NCI-H2081 (cell line): ENCODE measurements around the gene TBCD.
A peak's percentile ranks its signal among the peaks of the same experiment; 100 is the strongest.

Source experiments
- DNase-seq, 2 experiments: peaks; one replicate each; lab custom pipeline; 2025; lab: John Stamatoyannopoulos, UW

Gene TBCD

DNA sequence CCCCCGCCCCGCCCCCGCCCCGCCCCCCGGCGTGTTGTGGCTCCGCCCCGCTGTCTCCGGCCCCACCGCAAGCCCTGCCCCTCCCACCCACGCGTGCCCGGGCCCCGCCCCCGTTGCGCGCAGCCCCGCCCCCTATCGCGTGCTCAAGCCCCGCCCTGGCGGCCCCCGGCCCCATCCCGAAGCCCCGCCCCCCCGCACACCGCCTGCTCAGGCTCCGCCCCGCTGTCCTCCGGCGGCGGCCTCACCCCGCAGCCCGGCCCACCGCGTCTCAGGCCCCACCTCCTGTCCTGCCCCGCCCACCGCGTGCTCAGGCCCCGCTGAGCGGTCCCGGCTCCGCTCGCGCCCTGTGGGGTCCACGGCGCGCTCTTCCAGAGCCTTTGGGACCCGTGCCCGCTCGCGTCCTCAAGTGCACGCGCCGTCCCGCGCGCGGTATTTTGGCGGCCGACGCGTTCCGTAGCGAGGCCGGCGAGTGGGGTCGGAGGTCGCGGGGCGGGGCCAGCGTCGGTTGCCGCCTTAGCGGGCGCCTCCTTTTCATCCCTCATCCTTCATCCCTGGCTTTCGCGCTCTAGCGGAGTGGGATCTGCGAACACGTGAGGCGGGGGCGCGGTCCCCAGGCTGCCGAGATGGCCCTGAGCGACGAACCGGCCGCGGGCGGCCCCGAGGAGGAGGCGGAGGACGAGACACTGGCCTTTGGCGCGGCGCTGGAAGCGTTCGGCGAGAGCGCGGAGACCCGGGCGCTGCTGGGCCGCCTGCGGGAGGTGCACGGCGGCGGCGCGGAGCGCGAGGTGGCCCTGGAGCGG is at the start of gene TBCD:
TBCD (plus strand) TSS at position 495 of the 800 bp plus-strand sequence; CDS start at position 624, 129 bp downstream.
- DNase-seq, result peak; percentile 89 to 90

DNA sequence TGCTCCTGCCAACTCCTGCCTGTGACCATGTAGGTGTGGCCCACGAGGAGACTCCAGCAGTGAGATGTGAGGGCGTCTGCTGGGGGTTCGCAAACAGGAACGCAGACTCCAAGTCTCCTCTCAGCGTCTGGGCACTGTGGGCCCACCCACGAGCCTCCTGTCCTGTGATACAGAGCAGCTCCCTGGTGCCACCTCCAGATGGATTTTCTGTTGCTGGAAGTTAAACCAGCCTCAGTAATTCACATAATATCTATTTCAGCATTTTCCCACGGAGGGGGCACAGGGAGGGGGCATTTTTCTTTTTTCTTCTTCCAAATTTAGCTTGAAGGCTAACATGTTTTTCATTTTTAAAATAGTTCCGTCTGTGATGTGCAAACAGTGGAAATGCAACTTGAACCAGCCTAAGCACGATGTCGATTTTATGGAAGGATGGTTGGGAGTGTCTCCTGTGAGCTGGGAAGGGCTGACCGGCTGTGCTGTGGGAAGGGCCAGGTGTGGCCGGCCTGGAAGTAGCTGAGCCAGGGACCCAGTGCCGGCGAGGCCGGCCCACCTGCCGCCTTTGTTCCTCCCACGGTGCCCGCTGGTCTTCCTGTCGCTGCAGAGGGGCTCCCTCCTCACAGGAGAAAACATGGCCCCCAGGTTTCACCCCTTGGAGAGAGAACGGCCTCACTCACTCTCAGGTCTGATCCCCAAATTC is 49.5 kb upstream of the TBCD start:
- DNase-seq, result no peak

DNA sequence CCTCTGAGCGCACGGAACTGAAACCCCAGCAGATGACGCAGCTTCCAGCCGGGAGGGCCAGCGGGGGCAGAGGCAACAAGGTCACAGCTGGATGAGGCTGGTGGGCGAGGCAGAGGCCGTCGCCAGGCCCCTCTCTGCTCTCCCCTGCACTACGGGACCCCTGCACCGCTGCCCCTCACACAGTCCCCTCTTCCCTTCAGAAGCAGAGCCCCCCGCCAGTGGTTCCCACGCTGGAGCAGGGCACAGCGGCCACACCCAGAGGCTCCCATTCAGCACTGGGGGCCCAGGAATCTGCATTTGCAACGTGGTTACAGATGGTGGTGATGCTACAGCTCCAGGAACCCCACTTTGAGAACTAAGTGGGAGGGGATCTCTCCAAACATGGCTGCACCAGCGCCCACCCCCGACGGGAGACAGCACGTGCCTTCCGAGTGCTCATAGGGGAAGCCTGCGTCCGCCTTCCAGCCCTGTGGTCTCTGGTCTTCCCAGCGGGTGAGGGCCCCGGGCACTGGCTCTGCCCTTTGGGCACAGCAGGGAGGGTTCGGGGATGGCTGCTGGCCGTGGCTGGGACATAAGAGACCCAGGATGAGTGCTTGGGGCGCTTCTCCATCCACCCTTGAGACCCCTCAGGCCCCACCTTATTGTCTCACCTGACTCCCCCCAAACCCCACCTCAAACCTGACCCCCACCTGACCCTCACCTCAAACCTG is 48.7 kb upstream of the TBCD start:
- DNase-seq, result no peak

DNA sequence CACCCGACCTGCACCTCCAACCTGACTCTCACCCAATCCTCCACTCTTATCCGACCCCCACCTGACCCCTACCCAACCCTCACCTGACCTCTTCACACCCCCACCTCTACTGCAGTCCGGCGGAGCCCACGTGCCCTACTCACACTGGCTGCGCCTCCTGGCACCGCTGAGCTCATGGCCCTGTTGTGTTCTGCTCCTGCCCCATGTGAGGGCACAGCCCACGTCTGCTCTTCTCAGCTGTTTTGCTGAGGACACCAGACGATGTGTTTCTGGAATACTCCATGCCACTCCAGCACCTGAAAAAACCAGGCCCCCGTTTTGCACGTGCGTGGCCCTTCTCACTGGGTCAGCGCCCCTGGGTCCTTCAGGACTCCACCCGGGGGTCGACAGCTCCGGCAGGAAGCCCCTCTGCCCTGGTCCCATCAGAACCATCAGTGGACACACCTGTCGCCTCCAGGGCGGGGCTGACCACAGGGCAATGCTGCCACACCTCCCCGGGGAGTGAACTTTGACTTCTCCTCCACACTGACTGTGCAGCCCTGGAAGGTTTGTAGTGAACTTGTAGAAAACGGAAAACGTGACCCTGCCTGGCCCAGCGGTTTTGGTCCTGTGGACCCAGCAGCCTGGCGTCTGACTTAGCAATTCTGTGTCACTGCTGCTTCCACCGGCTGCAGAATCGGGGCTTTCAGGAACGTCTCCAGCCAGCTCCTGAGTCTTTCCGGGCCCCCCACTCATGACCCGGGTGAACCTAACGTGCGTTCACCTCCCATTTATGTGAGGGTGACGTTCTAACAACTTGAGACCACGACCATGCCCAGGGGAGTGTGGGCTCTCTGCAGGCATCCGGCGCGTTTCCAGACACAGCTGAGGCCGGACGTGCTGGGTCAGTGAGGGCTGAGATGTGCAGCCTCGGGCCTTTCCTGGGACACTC is 47.7 kb upstream of the TBCD start:
- DNase-seq, result no peak

DNA sequence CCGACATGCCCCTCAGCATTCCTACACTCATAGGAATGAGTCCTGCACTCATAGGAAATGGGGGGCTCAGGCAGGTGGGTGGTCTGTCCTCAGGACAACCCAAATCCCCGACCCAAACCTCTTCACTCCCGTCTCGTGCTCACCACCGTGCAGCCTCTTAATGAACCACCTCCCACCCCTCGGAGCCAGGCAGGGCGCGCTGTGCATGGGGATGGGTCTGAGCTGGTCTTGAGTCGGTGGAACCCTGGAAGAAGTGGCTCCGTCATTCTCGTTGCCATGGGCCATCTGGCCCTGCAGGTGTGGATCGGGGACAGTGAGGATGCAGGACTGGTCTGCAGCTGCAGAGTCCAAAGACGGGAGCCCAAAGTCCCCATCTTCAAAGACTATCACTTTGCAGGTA is 47.0 kb upstream of the TBCD start:
- no peak for DNase-seq

DNA sequence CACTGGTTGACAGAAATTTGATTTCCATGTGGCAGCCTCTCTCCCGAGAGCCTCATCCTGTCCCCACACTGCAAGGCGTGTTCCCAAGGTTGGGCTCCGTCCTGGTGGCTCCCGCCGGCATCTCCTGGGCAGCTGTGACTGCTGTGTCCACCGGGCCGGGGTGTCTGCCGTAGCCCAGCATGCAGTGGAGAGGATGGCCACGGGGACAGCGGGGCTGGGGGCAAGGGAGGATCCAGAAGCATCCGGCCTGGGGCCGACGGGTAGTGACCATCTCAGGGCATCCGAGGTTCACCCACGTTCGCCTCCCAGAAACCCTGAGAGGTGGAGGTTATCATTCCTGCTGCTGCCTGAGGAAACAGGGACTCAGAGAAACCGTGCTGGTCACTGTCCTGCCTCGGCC is 46.1 kb upstream of the TBCD start:
- no peak for DNase-seq

DNA sequence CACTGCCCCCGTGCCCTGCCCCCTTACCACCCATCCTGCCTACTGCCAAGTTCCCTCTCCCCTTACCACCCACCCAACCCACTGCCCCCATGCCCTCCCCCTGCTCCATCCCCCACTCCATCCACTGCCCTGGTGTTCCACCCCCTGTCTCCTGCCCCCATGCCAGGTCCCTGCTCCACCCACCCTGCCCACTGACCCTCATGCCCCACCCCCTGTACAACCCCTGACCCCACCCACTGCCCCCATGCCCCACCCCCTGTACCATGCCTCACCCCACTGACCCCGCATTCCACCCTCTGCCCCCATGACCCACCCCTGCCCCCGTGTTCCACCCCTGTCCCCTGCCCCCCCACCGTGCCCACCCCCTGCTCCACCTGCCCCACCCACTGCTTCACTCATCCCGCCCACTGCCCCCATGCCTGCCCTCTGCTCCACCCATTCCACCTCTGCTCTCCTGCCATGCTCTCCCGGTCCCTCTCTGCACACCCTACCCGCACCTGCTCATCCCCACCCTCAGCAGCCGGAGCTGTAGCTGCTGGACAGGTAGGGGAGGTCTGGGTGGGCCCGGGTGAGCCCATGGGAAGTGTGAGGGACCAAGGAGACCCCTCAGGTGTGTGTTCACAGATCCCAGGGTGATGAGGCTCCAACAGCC is 42.7 kb upstream of the TBCD start:
- no peak for DNase-seq

DNA sequence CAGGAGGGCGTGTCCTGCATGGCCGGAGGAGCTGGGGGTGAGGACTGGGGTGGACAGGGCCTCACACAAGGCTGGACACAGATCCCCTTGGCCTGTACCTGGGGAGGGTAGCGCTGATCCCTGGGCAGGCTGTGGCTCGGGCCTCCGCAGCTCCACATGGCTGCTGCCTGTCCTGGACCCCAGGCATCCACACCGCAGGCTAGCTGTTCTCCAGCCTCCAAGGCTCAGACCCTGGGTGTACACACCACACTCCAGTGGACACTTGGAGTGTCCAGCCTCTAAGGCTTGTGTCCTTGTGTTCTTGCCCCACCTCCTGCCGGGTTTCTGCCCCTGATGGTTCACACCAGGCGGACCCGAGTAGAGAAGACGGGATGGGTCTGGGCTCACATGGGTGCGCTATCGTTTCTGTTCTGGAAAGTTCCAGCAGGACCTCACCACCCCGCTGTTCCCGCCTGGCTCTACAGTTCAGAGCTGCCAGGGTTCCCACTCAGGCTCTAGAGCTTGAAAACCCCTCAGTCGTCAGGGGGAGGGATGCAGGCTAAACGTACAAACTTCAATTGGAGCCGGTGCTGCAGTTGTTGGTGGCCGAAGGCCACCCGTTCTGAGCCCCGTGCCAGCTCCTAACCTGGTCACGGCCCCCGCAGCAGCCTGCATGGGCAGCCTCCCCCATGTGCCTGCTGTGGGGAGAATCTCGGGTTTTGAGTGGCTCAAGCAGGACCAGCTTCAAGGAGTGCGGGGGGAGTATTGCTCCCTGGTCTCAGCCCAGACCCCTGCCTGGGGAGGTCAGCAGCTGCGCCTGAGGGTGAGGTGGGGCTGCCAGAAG is 42.0 kb upstream of the TBCD start:
- no peak for DNase-seq

DNA sequence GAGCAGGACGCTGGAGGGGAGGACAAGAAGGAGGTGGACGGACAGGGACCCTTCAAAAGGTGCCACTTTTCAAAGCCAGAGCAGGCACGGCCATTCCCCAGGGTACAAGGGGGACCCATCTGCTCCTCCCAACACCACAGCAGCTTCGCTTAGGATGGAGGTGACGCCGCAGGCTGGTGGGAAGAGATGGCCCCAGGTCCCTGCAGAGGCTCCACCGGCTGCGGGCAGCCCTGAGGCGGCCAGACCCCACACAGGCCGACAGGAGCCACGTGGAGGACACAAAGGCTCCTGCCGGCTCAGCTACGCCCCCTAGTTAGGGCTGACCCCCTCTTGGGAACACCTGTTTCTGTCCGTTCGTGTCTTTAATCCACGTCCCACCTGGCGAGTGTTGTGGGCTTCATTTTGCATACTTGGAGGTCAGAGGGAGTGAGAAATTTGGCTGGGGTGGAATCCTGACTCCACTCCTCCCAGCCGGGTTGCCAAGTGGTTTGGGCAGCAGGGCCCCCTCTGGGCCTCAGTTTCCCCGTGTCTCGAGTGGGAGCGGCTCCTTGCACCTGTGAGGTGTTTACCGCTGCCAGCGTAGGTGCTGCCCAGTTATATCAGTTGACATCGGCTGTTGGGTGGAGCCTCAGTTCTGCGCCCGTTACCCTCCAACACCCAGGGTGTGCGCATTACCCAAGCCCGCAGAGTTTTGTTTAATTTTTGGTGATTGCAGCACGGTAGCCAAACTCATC is 41.2 kb upstream of the TBCD start:
- no peak for DNase-seq

DNA sequence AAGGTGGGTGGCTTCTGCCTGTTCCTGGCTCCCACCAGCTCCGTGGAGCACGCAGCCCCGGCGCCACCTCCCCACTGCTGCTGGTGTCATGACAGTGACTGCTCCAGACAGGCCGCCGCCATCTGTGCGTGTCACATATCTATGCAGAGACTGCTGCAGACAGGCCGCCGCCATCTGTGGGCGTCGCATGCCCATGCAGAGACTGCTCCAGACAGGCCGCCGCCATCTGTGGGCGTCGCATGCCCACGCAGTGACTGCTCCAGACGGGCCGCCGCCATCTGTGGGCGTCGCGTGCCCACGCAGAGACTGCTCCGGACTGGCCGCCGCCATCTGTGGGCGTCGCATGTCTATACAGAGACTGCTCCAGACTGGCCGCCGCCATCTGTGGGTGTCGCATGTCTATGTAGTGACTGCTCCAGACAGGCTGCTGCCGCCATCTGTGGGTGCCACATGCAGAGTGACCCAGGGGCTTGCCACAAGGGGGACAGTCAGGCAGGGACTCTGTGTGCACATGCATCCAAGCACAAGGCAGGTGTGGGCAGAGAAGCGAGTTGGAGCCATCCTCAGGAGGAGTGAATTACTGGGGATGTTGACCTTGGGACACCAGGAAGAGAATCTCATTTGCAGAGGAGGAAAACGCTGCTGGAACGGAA is 38.7 kb upstream of the TBCD start:
- DNase-seq, result no peak

DNA sequence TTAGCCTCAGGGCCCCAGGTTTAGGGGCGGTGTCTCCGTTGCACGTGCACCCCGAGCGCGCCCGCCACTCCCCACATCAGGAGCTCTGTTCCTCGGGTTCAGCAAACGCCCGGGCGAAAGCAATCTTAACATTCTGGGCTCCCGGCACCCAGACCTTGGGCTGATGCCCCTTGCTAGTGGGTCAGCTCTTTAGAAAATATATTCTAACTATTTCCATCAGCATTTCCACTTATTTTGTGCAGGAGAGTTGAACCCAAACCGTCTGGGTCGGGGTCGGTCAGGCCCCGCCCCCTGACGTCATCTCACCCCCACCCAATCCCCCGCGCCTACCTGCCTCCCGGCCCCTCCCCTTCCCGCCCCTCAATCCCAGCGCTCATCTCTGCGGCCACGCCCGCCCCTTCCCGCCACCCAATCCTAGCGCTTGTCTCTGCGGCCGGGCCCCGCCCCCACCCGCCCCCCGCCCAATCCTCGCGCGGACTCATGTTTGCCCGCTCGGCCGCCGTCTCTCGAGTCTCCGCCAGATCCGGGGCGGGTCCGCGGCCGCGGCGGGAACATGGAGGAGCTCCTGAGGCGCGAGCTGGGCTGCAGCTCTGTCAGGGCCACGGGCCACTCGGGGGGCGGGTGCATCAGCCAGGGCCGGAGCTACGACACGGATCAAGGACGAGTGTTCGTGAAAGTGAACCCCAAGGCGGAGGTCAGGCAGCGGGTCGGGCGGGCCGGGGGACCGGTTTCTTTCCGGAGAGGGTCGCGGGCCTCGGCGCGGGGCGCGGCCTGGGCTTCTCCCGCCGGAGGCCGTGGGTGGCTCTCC is 35.5 kb upstream of the TBCD start, which contains the start of gene FN3KRP:
FN3KRP (plus strand) TSS at position 504 of the 808 bp plus-strand sequence; CDS start at position 554, 50 bp downstream.
- DNase-seq, result peak; percentile 96 to 98

DNA sequence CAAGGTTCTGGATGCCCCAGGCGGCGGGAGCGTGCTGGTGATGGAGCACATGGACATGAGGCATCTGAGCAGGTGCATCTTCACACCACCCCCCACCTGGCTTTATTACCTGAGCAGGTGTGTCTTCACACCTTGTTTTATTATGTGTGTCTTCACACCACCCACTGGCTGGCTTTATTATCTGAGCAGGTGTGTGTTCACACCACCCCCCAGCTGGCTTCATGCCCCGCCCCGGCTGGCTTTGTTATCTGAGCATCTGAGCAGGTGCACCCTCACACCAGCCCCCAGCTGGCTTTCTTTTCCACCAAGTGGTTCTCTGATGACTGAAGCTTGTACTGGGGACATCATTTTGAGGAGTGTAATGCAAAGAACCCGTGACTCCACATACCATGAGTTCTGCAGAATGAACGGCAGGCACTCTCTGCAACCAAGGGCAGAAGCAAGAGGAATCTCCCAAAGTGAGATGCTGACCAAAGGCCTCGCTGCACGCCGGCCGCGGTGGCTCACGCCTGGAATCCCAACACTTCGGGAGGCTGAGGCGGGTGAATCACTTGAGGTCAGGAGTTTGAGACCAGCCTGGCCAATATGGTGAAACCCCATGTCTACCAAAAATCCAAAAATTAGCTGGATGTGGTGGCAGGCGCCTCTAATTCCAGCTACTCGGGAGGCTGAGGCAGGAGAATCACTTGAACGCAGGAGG is 32.7 kb upstream of the TBCD start:
- peak; percentile 31 to 44 for DNase-seq

DNA sequence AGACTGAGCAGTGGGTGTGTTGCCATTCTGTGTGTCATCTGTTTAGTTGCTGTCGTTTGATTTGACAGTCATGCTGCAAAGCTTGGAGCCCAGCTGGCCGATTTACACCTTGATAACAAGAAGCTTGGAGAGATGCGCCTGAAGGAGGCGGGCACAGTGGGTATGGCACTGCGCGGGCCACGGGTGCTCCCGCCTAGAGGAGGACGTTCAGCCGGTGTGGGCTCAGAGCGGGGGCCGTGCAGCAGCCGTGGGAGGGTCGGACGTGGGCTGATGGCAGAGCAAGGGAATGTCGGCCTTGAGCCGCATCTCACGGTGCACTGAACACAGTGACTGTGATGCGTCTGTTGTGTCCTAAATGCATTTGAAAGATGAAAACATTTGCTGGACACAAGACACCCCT is 31.7 kb upstream of the TBCD start:
- no peak for DNase-seq

DNA sequence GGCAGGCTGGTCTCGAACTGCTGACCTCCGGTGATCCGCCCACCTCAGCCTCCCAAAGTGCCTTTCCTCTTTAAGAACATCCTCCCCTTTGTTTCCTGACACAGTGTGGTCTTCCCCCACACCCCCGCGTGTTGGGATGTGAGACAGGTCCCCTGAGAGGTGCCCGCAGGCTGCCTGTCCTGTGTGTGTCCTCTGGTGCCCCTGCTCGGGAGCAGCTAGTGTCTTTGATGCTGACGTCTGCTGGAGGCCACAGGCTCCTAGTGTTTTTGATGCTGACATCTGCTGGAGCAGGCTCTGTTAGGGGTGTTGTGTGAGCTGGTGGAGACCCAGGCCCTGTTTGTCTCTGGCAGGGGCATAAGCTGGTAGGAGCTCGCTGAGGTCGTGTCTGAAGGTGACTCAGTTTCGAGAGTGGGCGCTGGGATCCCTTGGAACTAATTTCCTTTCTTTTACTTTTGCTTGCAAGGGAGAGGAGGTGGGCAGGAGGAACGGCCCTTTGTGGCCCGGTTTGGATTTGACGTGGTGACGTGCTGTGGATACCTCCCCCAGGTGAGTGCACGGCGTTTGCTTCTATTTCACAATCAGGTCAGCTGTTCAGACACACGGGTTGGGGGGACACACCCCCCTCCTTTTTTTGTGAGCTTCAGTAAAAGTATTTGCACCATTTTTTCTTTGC is 29.4 kb upstream of the TBCD start:
- DNase-seq, result no peak

DNA sequence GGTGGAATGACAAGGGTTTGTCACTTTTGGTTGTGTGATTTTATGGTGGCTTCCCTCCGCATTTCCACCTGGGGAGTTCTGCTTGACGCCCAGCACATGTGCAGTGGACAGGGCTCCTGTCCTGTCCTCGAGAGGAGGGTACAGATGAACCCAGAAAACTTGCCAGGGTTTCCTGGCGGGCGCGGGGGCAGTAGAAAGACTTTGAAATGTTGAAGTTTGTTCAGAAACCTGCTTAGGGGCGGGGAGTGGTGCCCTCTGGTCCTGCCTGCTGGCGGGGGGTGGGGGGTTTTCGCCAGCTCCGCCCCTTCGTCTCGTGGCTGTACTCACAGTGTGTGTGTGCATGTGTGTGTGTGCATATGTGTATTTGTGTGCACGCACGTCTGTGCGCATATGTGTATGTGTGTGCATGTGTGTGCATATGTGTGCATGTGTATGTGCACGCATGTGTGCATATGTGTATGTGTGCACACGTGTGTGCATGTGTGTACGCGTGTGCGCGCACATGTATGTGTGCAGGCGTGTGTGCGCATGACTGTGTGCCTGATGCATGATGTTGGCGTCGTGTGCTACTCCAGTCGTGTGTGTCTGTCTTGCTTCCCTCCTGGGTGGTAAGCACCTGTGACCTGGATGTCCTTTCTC is 28.6 kb upstream of the TBCD start:
- no peak for DNase-seq

DNA sequence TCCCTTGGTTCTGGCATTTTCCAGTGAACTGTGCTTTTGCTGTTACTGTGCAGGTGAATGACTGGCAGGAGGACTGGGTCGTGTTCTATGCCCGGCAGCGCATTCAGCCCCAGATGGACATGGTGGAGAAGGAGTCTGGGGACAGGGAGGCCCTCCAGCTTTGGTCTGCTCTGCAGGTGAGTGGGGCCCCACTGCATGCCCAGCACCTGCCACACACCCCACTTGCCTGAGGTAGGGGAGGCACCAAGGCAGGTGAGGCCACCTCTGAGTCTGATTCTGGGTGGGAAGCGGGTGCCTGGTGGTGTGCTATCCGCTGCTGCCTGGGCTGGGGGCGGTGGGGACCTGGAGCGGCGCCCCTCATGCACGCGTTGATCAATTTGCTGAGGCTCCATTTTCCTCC is 25.4 kb upstream of the TBCD start:
- no peak for DNase-seq
